Kidney (tissue), 14 donors: ENCODE results near the gene ASCL5. TPM values are rescaled to one million over a fixed set of nuclear protein-coding genes. Genes with fewer than 3 reads are reported as not detected.

Experiments
- DNase-seq, 5 donors: peaks; one replicate each; pipeline ENCODE4 v3.0.0-alpha.2; 2013 to 2020
- FAIRE-seq: peaks from 2 replicates; lab custom pipeline; 2012; peaks lifted over from hg19 to GRCh38; lab: Jason Lieb, UNC
- H3K27ac ChIP-seq, 2 donors: one replicate each; pipeline ENCODE4 v1.7.0; 2013; ENCODE audit warnings: low read depth in 2 of 2, low read length in 2 of 2, inconsistent platforms in 1 of 2
- H3K27me3 ChIP-seq: one replicate; pipeline ENCODE4 v1.7.1; 2013; ENCODE audit warnings: low read length, inconsistent platforms; ENCODE audit not compliant: control insufficient read depth, insufficient read depth
- H3K36me3 ChIP-seq, 3 donors: one replicate each; pipeline versions ENCODE4 v1.7.0 to v1.7.1; 2013; ENCODE audit warnings: low read length in 3 of 3, control low read depth in 1 of 3, inconsistent platforms in 1 of 3; ENCODE audit not compliant: insufficient read depth in 3 of 3, control insufficient read depth in 2 of 3
- H3K4me1 ChIP-seq, 3 donors: one replicate each; pipeline versions ENCODE4 v1.7.0 to v1.7.1; 2013; ENCODE audit warnings: low read length in 3 of 3, inconsistent platforms in 1 of 3, low read depth in 1 of 3; ENCODE audit not compliant: control insufficient read depth in 2 of 3, insufficient read depth in 2 of 3
- H3K4me3 ChIP-seq, 3 donors: one replicate each; pipeline versions ENCODE4 v1.7.0 to v1.8.1; 2013; ENCODE audit warnings: low read length in 3 of 3, control low read depth in 1 of 3, inconsistent platforms in 1 of 3
- H3K9ac ChIP-seq, 3 donors: one replicate each; pipeline versions ENCODE4 v1.7.0 to v1.7.1; 2013; ENCODE audit warnings: low read length in 3 of 3, control low read depth in 1 of 3, inconsistent platforms in 1 of 3
- H3K9me3 ChIP-seq, 3 donors: one replicate each; pipeline versions ENCODE4 v1.7.0 to v1.7.1; 2013; ENCODE audit warnings: low read length in 3 of 3, control low read depth in 1 of 3, inconsistent platforms in 1 of 3; ENCODE audit not compliant: control insufficient read depth in 2 of 3, insufficient read depth in 1 of 3
- intact Hi-C: fragments of 100-400 bp; cut with DNase I; formaldehyde crosslinking; loops from one replicate; pipeline ENCODE4 v1.11.1; 2022
- polyA plus RNA-seq: library from polyadenylated mRNA; stranded (reverse); fragments of 350-450 nt; fragmentation: Illumina TruSeq; extraction: RNeasy Lipid Tissue Mini Kit (QIAGEN cat#74804); gene quantifications from one replicate; pipeline ENCODE4 v1.2.3, GENCODE V29; 2014; ENCODE audit warnings: low read depth, low replicate concordance; ENCODE audit not compliant: insufficient read depth
- total RNA-seq: library from RNA; stranded (reverse); fragmentation: NEBNext Ultra II Directional; extraction: Animal tissue kit (Norgen Biotek cat#: 25700); gene quantifications from one replicate; pipeline ENCODE4 v1.2.1, GENCODE V29; 2021
- TF ChIP-seq, protein P1 (sequence below): IDR thresholded peaks from 3 replicates; pipeline ENCODE4 v1.5.1; 2012; ENCODE audit warnings: mild to moderate bottlenecking, moderate library complexity, borderline replicate concordance; ENCODE audit not compliant: insufficient read depth; ENCODE audit errors: extremely low read depth
- donor health status: control.
- donor health status: control.
- donor health status: control.
- donor health status: control.
- donor health status: control.
- donor health status: DM: yes; HTN: yes; CAD: no.
- donor health status: Normal renal cell carcinoma (clear cell type).

Gene ASCL5
- total and polyA plus RNA-seq, 2 donors from 2014 or later: not detected

DNA sequence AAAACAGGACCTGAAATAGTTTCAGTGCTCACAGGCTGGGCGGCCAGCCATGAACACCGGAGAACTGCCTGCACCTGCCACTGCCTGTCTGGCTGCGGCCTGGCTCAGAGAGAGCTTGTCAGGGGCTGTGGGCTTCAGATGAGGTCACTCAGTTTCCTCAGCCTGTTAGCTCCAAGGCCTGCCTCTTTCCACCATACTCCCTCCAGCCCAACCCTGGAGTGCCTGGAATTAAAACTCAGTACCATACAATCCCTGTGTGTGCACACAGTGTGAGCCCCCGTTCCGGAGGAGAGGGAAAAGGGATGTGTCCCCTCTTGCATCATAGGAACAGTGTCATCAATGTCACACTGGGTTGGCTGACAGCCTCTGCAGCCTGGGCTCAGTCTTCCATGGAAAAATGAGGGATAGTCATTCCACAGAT lies 30.9 kb downstream of the ASCL5 start:
- Histone ChIP-seq H3K36me3 (no peaks in the 10 kb centered on the region), H3K4me1 (no peaks in the 10 kb centered on the region), H3K9ac (no peak overlapping the region), H3K4me3 (no peak overlapping the region), H3K27me3 (no peaks in the 10 kb centered on the region), H3K27ac (no peak overlapping the region), H3K9me3 (no peaks in the 10 kb centered on the region)
- TF ChIP-seq, protein P1, sequence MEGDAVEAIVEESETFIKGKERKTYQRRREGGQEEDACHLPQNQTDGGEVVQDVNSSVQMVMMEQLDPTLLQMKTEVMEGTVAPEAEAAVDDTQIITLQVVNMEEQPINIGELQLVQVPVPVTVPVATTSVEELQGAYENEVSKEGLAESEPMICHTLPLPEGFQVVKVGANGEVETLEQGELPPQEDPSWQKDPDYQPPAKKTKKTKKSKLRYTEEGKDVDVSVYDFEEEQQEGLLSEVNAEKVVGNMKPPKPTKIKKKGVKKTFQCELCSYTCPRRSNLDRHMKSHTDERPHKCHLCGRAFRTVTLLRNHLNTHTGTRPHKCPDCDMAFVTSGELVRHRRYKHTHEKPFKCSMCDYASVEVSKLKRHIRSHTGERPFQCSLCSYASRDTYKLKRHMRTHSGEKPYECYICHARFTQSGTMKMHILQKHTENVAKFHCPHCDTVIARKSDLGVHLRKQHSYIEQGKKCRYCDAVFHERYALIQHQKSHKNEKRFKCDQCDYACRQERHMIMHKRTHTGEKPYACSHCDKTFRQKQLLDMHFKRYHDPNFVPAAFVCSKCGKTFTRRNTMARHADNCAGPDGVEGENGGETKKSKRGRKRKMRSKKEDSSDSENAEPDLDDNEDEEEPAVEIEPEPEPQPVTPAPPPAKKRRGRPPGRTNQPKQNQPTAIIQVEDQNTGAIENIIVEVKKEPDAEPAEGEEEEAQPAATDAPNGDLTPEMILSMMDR: no peak
- DNase-seq: peak in 3 of 5 donors; percentile 54 to 59 (median 57)
- intact Hi-C loops: no loop called here
- no peak for FAIRE-seq

GRCh38 chr1:201095581-201095980 lies 31.4 kb downstream of the ASCL5 start:
- TF ChIP-seq, protein P1: no peak
- intact Hi-C loops: no loop called here
- no peak overlapping the region for H3K27ac ChIP-seq
- no peaks in the 10 kb centered on the region for H3K4me1 ChIP-seq
- no peak for DNase-seq
- H3K27me3 ChIP-seq: no peaks in the 10 kb centered on the region
- H3K9me3 ChIP-seq: no peaks in the 10 kb centered on the region
- no peaks in the 10 kb centered on the region for H3K36me3 ChIP-seq
- H3K4me3 ChIP-seq: no peak overlapping the region
- no peak overlapping the region for H3K9ac ChIP-seq
- FAIRE-seq: no peak

DNA sequence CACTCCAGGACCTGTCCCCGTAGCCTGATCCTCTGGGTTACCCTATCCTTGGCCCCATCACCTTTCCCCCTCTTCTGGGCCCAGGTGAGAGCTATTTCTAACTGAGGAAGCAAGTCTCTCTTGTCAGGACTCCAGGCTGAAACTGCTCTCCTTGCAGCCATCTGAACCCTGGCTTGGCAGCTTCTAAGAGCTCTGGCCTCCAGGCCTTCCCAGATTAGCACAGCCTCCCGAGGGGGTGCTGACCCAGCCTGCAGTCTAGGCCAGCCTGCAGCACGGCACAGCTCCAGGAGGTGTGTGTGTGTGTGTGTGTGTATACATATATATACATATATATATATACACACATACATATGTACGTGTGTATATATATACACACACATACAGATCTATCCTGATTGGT lies 32.2 kb downstream of the ASCL5 start:
- H3K9me3 ChIP-seq: no peaks in the 10 kb centered on the region
- FAIRE-seq (no peak), DNase-seq (no peak)
- H3K4me3 ChIP-seq: no peak overlapping the region
- no peak overlapping the region for H3K9ac ChIP-seq
- H3K36me3 ChIP-seq: no peaks in the 10 kb centered on the region
- intact Hi-C loops: no loop called here
- no peaks in the 10 kb centered on the region for H3K4me1 ChIP-seq
- H3K27ac ChIP-seq: no peak overlapping the region
- TF ChIP-seq, protein P1: no peak
- no peaks in the 10 kb centered on the region for H3K27me3 ChIP-seq

DNA sequence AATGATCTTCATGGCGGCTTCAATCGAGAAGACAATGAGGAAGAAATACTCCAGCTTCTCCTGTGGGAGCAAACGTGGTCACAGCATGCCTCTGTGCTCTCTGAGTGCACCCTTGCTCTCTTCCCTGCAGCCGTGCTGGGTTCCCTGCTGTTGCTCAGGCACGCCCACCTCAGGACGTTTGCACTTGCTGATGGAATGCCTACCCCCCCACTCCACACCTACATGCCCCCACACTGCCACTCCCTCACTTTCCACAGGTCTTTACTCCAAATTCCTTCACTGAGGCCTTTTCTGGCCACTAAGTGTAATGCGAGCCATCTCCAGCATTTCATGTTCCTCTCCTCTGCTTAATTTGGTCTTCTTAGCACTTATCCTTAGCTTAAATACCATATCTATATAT lies 33.0 kb downstream of the ASCL5 start:
- H3K4me1 ChIP-seq: no peaks in the 10 kb centered on the region
- no peak overlapping the region for H3K4me3 ChIP-seq
- intact Hi-C loops: no loop called here
- DNase-seq: no peak
- TF ChIP-seq, protein P1: no peak
- no peaks in the 10 kb centered on the region for H3K9me3 ChIP-seq
- no peak overlapping the region for H3K9ac ChIP-seq
- H3K27ac ChIP-seq: no peak overlapping the region
- no peaks in the 10 kb centered on the region for H3K27me3 ChIP-seq
- no peaks in the 10 kb centered on the region for H3K36me3 ChIP-seq
- no peak for FAIRE-seq
